Measurements from ENCODE around the gene GNAZ. TPM values are rescaled to one million over a fixed set of nuclear protein-coding genes. Genes with fewer than 3 reads are reported as not detected.

Gene GNAZ
- total RNA-seq, 2 experiments from 2014 or later: 1.1 to 1.8 TPM

DNA sequence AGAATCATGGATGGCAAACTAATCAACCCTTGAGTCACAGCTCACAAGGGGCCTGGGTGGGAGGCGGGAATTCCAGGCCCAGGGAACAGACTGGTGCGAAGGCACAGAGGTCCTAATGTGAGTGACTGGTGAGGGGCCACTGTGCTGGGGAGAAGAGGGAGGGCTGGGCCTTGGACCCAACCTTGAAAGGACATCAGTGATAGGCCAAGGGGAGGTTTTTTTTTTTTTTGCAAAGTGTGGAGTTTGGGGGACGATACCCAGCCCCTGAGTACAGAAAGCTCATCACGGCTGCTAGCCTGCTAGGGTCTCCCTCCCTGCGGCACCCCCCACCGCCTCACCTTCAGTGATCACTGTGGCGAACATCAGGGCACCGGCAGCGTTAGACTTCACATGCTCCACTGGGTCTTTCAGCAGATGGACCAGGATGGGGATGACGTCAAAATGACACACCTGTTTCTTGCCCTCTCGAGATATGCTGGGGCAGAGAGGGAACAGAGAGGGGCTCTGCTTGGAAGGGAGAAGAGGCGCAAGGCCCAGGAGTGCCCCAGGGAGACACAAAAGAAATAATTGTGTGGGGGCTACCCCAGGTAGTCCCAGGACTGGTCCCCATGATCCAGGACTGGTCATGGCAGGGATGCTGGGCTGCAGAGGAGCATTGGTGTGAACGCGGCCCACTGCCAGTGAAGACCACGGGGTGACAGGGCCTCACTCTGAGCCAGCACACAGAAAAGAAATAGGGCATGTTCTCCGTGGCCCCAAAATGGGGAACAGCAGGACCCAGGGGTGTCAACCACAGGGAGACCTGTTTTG is 8.6 kb upstream of the GNAZ start:
- H3K4me1 Mint-ChIP-seq (ENCODE audit: low read depth): no peaks in the 10 kb centered on the region
- intact Hi-C loops (cut with micrococcal nuclease): no loop called here
- H3K27me3 Mint-ChIP-seq (ENCODE audit: low read depth): no peaks in the 10 kb centered on the region
- H3K9me3 Mint-ChIP-seq: peaks cover 6% of the 10 kb centered on the region
- CTCF ChIA-PET: no interaction called here
- no peak overlapping the region for H3K4me3 Mint-ChIP-seq
- no peaks in the 10 kb centered on the region for H3K36me3 Mint-ChIP-seq (ENCODE audit: low read depth)
- H3K27ac Mint-ChIP-seq: no peak overlapping the region
- DNase-seq: no peak

DNA sequence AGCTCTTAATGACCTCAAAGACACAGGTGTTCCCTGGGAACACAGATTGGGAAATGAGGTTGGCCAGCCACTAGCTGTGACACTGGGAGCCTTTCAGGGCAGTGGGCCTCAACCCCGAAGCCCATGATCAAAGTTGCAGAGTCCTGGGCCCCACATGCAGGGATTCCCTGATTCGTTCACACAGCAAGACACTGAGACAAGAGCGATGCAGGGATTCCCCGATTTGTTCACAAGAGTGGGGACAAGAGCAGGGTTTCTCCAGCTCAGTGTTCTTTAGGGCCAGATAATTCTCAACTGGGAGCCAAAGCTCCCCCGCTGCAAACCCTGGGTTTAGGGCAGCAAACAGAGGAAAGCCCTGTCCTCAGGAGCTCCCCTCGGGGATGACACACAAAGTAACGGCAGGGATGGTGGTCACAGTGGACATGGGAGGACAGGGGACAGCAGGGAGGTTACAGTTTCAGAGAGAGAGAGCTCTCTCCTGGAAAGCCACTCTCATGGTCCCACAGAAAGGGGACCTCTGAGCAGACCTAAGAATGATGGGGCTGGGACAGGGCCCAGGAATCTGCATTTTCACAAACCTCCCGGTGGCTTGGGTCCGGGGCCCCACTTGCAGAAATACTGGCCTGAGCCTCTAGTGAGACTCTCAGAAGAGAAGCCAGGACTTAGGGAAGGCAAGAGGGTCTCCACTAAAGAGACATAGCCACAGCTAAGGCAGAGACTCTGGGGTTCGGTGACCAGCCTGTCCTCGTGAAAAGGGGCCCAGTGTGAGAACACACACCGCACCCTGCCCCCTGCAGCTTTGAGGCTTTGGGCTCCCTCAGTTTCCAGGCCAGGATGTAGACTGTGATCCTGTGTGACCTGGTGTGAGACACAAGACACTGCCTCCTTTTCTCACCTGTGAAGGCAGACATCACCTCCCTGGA is 7.4 kb upstream of the GNAZ start:
- intact Hi-C loops (cut with micrococcal nuclease): no loop called here
- no peaks in the 10 kb centered on the region for H3K9me3 Mint-ChIP-seq
- CTCF ChIA-PET: no interaction called here
- no peak for DNase-seq
- no peaks in the 10 kb centered on the region for H3K4me1 Mint-ChIP-seq (ENCODE audit: low read depth)
- H3K4me3 Mint-ChIP-seq: no peak overlapping the region
- no peaks in the 10 kb centered on the region for H3K36me3 Mint-ChIP-seq (ENCODE audit: low read depth)
- H3K27ac Mint-ChIP-seq: no peak overlapping the region
- H3K27me3 Mint-ChIP-seq (ENCODE audit: low read depth): no peaks in the 10 kb centered on the region

DNA sequence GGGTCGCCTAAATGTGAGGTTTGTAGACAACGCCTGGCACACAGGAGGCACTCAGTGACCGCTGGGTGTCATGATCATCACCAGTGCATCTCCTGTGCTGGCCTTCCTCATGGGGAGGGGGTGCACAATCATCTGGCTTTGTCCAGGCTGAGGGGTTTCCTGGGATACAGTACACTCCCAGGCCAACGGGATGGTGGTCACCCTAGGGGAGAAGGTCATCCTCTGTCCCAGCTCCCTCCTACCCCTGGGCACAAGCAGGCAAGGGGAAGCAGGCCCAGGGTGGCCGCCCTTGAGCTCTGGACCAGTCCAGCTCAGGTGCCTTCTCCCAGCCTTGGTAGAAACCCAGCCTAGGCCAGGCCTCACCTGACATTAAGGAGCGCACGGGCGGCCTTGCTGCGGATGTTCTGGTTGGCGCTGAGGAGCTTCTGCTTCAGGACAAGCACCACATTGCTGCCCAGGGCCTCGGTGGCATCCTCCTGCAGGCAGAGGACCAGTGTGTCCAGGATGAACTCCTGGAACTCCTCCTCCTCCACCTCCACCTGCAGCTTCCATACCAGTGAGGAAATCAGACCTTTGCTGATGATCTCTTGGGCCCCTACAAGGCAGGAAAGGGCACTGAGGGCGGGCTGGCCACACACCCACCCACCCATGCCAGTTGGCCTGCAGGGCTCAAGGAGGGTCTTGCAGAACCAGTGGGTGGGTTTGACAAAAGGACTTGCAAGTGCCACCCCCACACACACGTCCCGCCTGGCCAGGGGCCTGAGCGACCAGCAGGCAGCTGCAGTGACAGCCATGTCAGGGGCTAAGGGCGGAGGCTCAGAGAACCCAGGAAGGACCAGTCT is 6.6 kb upstream of the GNAZ start:
- no peak for DNase-seq
- no peak overlapping the region for H3K4me3 Mint-ChIP-seq

DNA sequence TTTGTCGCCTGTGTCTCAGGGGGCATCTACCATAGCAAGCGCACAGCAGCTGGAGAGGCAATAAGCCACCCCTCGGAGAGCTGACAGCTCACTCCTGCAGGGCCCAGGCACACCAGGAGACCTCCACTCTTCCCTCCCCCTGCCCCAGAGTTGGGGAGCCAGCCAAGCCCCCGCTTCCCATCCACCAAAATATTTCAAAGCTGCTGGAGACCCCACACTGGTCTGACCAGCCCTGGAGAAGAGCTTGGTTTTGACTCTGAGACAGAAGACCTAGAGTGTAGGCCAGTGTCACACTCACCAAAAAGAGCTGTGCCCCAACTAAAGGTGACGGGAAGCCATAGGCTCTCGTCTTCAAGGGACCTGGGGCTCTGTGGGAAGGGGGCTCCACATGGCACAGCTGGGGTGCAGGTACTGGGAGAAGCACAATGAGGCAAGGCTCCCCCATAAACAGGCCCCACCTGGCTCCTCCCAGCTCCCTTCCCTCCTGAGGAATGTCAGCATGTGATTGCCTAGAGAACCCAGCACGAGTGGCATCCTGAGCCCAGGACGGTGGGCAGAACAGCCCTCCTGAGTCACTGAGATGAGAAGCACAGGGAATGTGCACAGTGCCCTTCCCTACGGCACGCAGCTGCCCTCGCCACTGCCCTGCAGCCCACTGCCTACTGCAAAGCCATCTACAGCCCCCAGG is 5.8 kb upstream of the GNAZ start:
- no peaks in the 10 kb centered on the region for H3K27me3 Mint-ChIP-seq (ENCODE audit: low read depth)
- no peaks in the 10 kb centered on the region for H3K4me1 Mint-ChIP-seq (ENCODE audit: low read depth)
- H3K4me3 Mint-ChIP-seq: no peak overlapping the region
- CTCF ChIA-PET: interaction anchor here (1.0 kb wide), 1 partner anchor 63 kb away, joined by 5 read pairs; no protein-coding TSS in a partner anchor
- H3K27ac Mint-ChIP-seq: no peak overlapping the region
- H3K9me3 Mint-ChIP-seq: no peaks in the 10 kb centered on the region
- no peaks in the 10 kb centered on the region for H3K36me3 Mint-ChIP-seq (ENCODE audit: low read depth)
- no peak for DNase-seq
- intact Hi-C loops (cut with micrococcal nuclease): no loop called here

More for the DNA sequence above, 6.6 kb upstream of the GNAZ start:
- H3K4me1 Mint-ChIP-seq (ENCODE audit: low read depth): no peaks in the 10 kb centered on the region
- no peaks in the 10 kb centered on the region for H3K27me3 Mint-ChIP-seq (ENCODE audit: low read depth)
- intact Hi-C loops (cut with micrococcal nuclease): no loop called here
- H3K27ac Mint-ChIP-seq: no peak overlapping the region
- CTCF ChIA-PET: interaction anchor here (1.0 kb wide), 1 partner anchor 64 kb away, joined by 5 read pairs; no protein-coding TSS in a partner anchor
- no peaks in the 10 kb centered on the region for H3K36me3 Mint-ChIP-seq (ENCODE audit: low read depth)
- H3K9me3 Mint-ChIP-seq: no peaks in the 10 kb centered on the region

DNA sequence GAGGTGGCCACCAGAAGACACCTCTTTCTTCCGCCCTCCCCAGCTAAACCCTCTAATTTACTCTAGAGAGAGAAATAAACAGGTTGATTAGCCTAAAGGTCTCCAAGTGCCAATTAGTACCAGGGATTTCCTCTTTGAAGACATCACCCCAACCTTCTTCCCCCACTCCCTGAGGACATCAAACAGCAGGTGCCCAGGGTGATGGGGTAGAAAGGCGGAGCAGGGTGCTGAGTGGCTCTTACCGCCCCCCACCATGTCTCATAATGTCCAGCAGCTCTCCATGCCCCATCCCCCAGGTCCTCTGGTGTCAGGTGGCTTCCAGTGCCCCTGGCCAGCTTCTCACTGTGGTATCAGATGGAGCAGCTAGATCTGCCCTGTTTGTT is 5.3 kb upstream of the GNAZ start:
- no peak overlapping the region for H3K27ac Mint-ChIP-seq
- no peaks in the 10 kb centered on the region for H3K4me1 Mint-ChIP-seq (ENCODE audit: low read depth)
- CTCF ChIA-PET: no interaction called here

DNA sequence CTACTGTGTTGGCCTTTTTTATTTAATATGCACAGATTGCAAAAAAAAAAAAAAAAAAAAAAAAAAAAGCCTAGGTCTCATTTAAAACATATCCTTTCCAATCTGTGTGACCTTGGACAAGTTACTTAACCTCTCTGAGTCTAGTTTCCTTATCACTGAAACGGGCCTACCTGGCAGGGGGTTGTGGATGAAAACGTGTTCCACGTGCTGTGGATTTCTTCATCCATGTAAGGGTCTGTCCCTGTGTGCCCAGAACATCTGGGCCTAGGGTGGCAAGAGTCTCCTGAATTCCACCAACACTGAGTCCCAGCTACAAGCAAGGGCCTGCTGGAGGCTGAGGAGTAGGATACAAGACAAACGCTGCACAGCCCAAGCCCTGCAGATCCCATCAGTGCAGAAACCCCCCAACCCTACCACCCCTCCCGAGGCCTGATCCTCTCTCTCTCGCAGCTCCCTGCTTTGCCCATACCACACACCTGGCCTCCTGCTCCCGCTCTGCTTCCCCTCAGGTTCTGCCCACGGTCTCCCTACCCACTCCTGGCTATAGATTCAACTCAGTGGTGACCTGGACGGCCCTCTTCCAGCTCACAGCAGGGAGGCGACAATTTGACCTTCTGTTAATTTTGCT is 4.7 kb upstream of the GNAZ start:
- no peaks in the 10 kb centered on the region for H3K9me3 Mint-ChIP-seq
- intact Hi-C loops (cut with micrococcal nuclease): no loop called here
- H3K4me3 Mint-ChIP-seq: no peak overlapping the region
- no peak overlapping the region for H3K27ac Mint-ChIP-seq
- H3K36me3 Mint-ChIP-seq (ENCODE audit: low read depth): no peaks in the 10 kb centered on the region
- no peak for DNase-seq
- no peaks in the 10 kb centered on the region for H3K27me3 Mint-ChIP-seq (ENCODE audit: low read depth)
- CTCF ChIA-PET: no interaction called here
- no peaks in the 10 kb centered on the region for H3K4me1 Mint-ChIP-seq (ENCODE audit: low read depth)

More for the DNA sequence above, 5.3 kb upstream of the GNAZ start:
- intact Hi-C loops (cut with micrococcal nuclease): no loop called here
- Mint-ChIP-seq H3K9me3 (no peaks in the 10 kb centered on the region), H3K27me3 (ENCODE audit: low read depth) (no peaks in the 10 kb centered on the region), H3K36me3 (ENCODE audit: low read depth) (no peaks in the 10 kb centered on the region), H3K4me3 (no peak overlapping the region)
- no peak for DNase-seq

DNA sequence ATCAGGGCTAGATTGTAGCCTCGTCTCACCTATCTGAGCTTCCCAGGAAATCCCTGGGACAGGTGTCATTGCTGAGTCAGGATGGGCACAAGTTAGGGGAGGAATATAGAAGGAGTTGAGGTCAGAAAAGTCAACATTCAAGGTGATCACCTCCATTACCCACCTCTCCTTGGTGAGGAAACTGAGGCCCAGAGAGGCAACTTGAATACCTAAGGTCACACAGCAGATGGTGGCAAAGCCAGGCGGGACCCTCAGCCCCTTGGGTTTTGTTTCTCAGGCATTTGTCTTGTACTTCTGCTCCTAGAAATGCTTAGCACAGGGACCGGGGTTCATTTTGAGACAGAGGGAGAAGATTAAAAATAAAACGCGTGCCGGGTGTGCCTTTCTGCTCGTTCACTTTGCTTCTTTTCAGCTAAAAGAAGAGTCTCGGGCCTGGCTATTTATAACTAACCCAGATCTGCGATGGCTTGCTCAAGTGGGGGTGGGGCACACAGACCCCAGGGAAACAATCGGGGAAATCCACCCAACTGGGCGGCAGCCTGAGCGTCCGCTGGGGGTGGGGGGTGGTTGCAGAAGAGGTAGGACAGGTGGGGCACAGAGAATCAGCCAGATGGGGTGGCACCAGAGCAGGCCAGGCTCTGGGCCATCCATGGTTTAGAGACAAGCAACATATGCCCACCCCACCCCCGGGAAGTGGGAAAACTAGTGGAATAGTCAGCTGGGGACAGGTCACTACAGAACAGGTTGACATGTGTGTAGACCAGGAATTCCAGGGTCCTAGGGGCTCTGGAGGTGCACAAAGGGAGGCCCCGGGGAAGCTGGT is 3.9 kb upstream of the GNAZ start:
- CTCF ChIA-PET: interaction anchor here (0.5 kb wide), 1 partner anchor 344 kb away, joined by 3 read pairs; no protein-coding TSS in a partner anchor
- no peak for DNase-seq

DNA sequence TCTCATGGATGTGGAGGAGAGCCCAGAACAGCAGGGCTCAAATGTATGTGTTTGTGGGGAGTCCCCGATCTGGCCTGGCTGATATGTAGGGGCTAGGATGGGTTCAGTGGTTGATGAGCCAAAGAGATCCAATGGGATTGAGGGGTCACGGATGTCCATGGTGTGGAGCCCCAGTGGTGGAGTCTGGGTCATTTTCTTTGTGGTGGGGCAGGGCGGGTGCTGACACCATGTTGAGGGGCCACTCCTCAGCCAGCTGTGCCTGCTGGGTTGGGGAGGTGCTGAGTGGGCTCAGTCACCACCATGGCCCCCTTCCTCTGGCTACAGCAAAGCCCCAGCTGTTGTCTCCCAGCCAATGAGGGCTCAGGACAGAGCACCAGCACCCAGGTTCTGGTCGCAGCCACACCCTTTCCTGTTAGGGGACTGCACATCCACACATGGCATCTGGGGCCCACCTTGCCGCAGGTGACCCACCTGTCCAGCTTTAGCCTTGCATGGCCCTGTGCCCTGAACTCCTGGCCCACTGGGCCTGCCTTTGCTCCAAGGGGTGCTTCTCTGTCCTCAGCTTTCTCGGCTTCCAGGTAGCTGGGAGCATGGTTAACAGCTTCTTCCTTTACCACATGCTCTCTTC is 3.2 kb upstream of the GNAZ start:
- no peak for DNase-seq
- intact Hi-C loops (cut with micrococcal nuclease): no loop called here
- H3K27ac Mint-ChIP-seq: no peak overlapping the region
- H3K9me3 Mint-ChIP-seq: no peaks in the 10 kb centered on the region
- no peak overlapping the region for H3K4me3 Mint-ChIP-seq
- H3K27me3 Mint-ChIP-seq (ENCODE audit: low read depth): peaks cover 3% of the 10 kb centered on the region
- H3K4me1 Mint-ChIP-seq (ENCODE audit: low read depth): peaks cover 3% of the 10 kb centered on the region
- CTCF ChIA-PET: no interaction called here
- no peaks in the 10 kb centered on the region for H3K36me3 Mint-ChIP-seq (ENCODE audit: low read depth)

More for the DNA sequence above, 3.9 kb upstream of the GNAZ start:
- H3K4me1 Mint-ChIP-seq (ENCODE audit: low read depth): peaks cover 3% of the 10 kb centered on the region
- no peak overlapping the region for H3K4me3 Mint-ChIP-seq
- no peaks in the 10 kb centered on the region for H3K9me3 Mint-ChIP-seq
- intact Hi-C loops (cut with micrococcal nuclease): no loop called here
- H3K27ac Mint-ChIP-seq: no peak overlapping the region
- peaks cover under 1% of the 10 kb centered on the region for H3K27me3 Mint-ChIP-seq (ENCODE audit: low read depth)
- no peaks in the 10 kb centered on the region for H3K36me3 Mint-ChIP-seq (ENCODE audit: low read depth)

DNA sequence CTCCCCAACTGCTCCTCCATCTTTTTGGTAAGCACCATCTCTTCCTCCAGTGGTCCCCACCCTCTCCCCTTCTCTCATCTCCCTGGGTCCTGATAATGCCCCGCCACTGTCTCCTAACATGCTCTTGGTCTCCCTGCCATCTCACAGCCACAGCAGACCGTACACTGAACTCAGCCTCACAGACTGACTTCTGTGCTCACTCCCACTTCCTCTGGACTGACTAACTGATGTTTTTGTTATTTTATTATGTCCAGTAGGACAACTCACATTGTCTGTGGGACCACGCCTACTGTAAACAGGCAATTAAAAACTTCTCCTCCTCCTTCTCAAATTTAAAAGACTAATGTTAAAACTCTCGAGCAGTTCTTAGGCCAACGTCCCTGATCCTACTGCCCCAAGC is 2.6 kb upstream of the GNAZ start:
- no peaks in the 10 kb centered on the region for H3K9me3 Mint-ChIP-seq
- H3K27ac Mint-ChIP-seq: no peak overlapping the region
- H3K27me3 Mint-ChIP-seq (ENCODE audit: low read depth): peaks cover 3% of the 10 kb centered on the region
- H3K4me1 Mint-ChIP-seq (ENCODE audit: low read depth): peaks cover 3% of the 10 kb centered on the region
- DNase-seq: no peak
- CTCF ChIA-PET: no interaction called here
- no peaks in the 10 kb centered on the region for H3K36me3 Mint-ChIP-seq (ENCODE audit: low read depth)
- no peak overlapping the region for H3K4me3 Mint-ChIP-seq
- intact Hi-C loops (cut with micrococcal nuclease): no loop called here

DNA sequence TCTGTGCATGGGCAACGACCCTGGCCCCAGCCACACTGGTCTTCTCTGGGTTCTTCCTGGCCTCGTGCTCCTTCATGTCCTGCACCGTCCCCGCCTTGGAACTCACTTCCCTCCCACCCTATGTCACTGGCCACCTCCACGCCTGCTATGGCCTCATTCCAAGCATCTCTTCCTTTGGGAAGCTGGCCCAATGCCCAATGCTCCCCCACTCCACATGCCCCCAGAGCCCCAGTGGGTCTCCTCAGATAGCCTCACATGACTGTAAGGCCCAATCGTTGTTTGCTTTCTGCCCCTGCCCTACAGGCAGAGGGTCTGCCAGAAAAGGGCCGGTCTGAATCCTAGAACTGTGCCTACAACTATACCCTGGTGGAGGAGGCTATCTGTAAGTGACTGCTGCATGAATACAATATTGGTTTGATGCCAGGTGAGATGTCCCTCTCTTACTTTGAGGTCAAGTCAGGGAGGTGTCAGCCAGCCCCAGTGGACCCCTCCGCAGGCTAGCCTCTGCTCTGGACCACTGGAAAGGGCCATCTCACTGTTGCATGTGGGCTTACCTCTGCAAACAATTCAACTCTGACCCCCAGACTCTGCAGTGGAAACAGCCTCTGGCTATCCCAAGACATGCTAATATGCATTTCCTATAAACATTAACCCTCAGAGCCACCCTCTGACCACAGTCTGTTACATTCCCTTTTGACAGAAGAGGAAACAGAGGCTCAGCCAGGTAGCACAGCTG is 2.1 kb upstream of the GNAZ start:
- intact Hi-C loops (cut with micrococcal nuclease): no loop called here
- Mint-ChIP-seq H3K27ac (no peak overlapping the region), H3K4me3 (no peak overlapping the region), H3K27me3 (ENCODE audit: low read depth) (peaks cover 3% of the 10 kb centered on the region), H3K4me1 (ENCODE audit: low read depth) (peaks cover 3% of the 10 kb centered on the region), H3K36me3 (ENCODE audit: low read depth) (no peaks in the 10 kb centered on the region), H3K9me3 (no peaks in the 10 kb centered on the region)
- CTCF ChIA-PET: no interaction called here
- no peak for DNase-seq

Measured in activated naive CD4-positive, alpha-beta T cell treated with anti-CD3 and anti-CD28 coated beads for 36 hours (primary cell).